Measurements from ENCODE around the gene ZC2HC1C.

ZC2HC1C gene, protein sequence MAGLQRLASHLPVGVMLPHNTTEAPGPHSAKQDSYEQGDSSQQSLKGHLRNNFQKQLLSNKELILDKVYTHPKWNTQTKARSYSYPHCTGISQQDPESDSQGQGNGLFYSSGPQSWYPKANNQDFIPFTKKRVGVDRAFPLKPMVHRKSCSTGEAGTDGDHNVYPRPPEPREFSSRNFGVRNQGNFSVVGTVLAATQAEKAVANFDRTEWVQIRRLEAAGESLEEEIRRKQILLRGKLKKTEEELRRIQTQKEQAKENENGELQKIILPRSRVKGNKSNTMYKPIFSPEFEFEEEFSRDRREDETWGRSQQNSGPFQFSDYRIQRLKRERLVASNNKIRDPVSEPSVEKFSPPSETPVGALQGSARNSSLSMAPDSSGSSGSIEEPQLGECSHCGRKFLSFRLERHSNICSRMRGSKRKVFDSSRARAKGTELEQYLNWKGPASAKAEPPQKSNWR

GRCh38 chr14:75069121-75069810 is at the start of gene ZC2HC1C:
ZC2HC1C (plus strand) TSS chr14:75069641; CDS start chr14:75070574, 933 bp downstream.
- DNase-seq: peak; percentile 66

DNA sequence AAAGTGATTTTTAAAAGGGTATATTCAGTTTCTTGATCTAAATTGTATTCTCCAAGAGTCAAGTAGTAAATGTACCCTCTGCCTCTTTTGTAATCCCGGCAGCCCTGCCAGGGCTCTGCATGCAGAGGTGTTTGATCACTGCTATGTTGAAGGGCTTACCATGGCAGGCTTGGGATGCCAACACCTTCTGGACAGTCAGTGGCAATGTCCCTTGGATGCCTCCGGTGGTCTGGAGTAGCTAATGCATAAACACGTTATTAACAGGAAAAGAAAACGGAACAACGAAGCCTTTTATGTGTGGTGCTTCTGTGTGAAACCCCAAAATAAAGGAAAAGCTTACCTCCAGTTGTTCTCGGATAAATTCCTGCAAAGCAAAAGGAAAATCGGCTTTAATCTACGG is 46.8 kb upstream of the ZC2HC1C start:
- no peak for DNase-seq

DNA sequence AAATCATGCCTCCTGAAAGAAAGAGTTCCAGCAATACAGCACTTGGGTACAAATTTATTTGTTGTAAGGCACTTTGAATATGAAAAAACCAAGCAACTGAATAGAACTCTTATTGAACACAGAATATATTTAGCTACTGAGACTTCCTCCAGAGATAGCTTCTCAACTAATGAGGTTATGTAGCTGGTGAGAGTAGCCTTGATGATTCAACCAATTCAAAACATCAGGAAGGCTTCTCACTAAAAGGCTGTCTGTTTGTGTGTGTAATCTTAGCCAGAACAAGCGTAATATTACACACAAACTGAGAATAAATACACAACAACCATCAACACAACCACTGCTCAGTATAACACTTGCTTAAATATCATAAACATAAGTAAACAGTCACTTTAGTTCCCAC is 46.3 kb upstream of the ZC2HC1C start:
- DNase-seq: no peak

- DNase-seq: no peak
Observed at GRCh38 chr14:75025082-75025481, 44.4 kb upstream of the ZC2HC1C start.

DNA sequence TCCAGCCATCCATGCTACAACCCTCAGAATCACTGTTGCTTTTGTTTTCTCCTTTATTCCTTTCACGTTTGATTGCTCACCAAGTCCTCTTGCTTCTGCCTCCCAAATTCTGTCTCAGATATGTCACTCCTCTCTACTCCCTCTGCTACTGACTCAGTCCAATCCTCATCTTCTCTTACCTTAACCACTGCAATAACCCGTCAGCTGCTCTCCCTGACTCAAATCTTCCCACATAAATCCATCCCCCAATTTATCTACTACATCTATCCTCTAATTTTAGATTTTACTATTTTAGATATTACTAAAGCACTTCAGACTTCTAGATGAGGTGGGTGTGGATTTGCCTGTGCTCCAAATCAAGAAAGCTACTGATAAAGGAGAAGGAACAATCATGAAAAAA is 43.6 kb upstream of the ZC2HC1C start:
- DNase-seq: no peak

GRCh38 chr14:75030147-75030546 is 39.3 kb upstream of the ZC2HC1C start:
- no peak for DNase-seq

GRCh38 chr14:75032939-75033338 is 36.5 kb upstream of the ZC2HC1C start:
- no peak for DNase-seq

DNA sequence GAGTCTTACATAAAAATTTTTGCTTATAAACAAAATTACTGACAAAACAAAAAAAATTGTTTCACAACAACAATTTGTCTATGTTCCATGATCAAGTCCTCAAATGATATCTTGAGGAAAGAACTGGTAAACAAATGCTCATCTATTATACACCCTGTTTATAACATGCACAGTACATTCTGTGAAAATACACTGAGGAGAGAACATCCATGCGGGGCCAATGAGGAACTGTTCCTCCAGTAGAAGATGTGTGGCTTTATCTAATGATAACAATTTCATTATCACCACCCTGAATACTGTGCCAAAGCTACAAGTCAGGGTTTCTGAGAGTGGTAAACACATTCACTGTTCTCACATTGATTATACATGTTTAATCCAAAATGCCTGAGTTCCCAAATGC is 28.9 kb upstream of the ZC2HC1C start:
- DNase-seq: no peak

- DNase-seq: no peak
Observed at GRCh38 chr14:75040959-75041358, 28.5 kb upstream of the ZC2HC1C start.

DNA sequence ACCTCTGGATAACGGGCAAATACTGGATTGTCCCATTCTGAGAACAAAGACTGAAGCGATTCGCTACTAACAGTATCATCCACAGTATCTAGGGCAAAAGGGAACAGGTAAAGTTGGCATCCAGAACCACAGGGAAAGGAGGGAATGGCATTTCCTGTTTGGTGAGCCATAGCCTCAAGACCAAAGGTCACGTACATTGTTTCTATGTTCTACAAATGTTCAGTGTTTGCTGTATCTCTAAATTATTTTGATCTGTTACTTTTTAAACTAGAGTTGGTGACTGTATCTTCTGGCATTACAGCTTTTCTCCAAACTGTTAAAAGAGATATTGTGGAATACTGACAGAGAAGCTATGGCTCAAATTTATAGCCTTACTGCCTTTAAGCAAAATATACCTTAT is 27.8 kb upstream of the ZC2HC1C start:
- no peak for DNase-seq

- DNase-seq: no peak
Observed at GRCh38 chr14:75042035-75042434, 27.4 kb upstream of the ZC2HC1C start.

GRCh38 chr14:75044322-75044721 is 25.1 kb upstream of the ZC2HC1C start:
- no peak for DNase-seq

- no peak for DNase-seq
Observed at GRCh38 chr14:75044752-75045151, 24.7 kb upstream of the ZC2HC1C start.

- no peak for DNase-seq
Observed at GRCh38 chr14:75046275-75046674, 23.2 kb upstream of the ZC2HC1C start.

DNA sequence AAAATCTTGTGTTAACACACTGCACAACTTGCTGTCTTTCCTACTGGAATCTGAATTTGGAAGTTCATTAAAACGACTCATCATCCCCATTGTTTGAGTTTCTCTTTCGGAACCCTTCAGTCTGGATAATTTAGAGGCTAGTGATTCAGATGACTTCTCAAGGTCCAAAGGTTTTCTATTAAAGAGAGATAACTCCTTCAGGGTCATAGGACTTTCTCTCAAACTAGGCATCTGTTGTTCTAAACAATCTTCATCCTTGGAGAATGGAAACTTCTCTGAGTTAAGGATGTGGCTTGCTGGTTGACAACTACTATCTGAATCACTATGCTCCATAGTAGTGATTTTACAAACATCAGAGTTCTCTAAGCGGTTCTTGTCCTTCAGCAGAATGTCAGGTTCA is 22.5 kb upstream of the ZC2HC1C start:
- no peak for DNase-seq

- no peak for DNase-seq
Observed at GRCh38 chr14:75047506-75047905, 21.9 kb upstream of the ZC2HC1C start.

GRCh38 chr14:75048101-75048500 is 21.3 kb upstream of the ZC2HC1C start:
- no peak for DNase-seq

DNA sequence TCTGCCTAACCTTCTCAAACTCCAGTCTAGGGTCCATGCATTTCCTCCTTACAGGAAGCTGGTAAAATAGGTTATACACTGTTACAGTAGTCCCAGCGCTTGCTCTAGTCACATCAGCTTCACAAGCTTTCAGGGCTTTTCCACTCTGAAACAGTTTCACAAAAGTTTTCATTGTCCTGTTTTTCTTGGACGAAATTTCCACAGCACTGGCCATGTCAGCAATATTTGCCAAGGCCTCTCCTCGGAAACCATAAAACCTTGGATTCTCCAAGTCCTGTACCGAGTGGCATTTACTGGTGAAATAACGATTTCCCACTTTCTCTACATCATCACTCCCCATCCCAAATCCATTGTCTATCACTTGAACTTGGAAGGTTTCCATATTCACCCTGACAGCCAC is 20.3 kb upstream of the ZC2HC1C start:
- DNase-seq: no peak

DNA sequence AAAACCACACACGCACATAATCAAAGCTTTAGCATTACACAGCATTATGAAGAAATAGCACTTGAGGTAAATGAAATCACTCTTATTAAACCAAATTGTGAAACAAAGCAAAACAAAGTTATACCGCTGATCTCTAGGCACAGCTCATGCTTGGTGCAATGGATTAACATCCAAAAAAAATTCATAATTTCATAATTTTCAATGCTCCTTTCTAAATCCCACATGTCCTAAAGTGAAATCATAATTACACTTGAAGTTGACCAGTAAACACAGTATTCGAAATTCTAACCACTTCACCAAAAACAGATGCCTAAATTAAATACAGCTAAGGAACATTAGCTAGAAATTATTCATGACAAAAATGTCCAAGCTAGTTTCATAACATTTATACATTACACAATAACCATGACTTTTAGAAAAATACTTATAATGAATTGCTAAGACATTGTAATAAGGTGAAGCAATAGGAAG is 19.7 kb upstream of the ZC2HC1C start:
- DNase-seq: no peak

- peak; percentile 81 for DNase-seq
Observed at GRCh38 chr14:75050852-75051555, 18.4 kb upstream of the ZC2HC1C start, which contains the start of gene MLH3. MLH3 (minus strand) TSS chr14:75051467; CDS start chr14:75049655, 1,812 bp downstream.

- DNase-seq: no peak
Observed at GRCh38 chr14:75051556-75051899, 17.9 kb upstream of the ZC2HC1C start.

- no peak for DNase-seq
Observed at GRCh38 chr14:75053396-75054291, 15.8 kb upstream of the ZC2HC1C start.

All from CD4-positive, alpha-beta T cell treated with Interleukin-17A for 1 hour (primary cell).